Measurements from ENCODE around the gene ATP1A1.

Gene ATP1A1

GRCh38 chr1:116446686-116447085 is 73.6 kb downstream of the ATP1A1 start:
- TF ChIP-seq CTCF (conservative IDR thresholded peaks at IDR 0.05; ENCODE audit: control insufficient read depth, insufficient read depth, low read depth, low read length): no peak
- H3K4me3 ChIP-seq (ENCODE audit: control insufficient read depth, low read depth, low read length): no peak overlapping the region
- no peak for DNase-seq (ENCODE audit: low read depth)

DNA sequence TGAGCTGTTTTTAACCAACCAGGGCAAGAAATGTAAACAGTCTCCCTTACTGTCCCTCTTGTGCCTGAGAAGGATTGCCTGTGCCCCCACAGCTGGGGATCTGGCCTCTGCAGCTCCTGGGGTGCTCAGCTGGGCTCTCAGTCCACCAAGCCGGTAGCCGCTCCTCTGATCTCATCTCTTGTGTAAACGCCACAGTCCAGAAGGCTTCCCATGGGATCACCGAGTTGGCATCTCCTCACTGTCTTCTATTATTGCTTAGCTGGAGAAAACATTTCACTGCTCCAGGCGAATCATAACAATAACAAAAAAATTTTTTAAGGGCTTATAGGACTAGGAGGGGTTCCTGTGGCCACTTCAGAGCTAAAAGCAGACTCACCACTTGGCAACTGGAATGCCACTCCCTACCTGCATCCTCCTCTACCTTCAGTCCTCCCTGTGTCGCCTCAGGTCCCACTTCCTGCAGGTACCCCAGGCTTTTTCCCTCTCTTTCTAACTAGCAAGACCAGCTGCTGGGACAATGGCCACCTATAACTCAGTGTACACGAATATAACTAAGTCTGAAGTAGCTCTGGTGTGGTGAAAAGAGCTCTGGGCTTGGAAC is 75.8 kb downstream of the ATP1A1 start:
- no peak overlapping the region for H3K4me3 ChIP-seq (ENCODE audit: control insufficient read depth, low read depth, low read length)
- no peak for TF ChIP-seq CTCF (conservative IDR thresholded peaks at IDR 0.05; ENCODE audit: control insufficient read depth, insufficient read depth, low read depth, low read length)
- DNase-seq (ENCODE audit: low read depth): peak; percentile 58

- TF ChIP-seq CTCF (conservative IDR thresholded peaks at IDR 0.05; ENCODE audit: control insufficient read depth, insufficient read depth, low read depth, low read length): no peak
- no peak for DNase-seq (ENCODE audit: low read depth)
- H3K4me3 ChIP-seq (ENCODE audit: control insufficient read depth, low read depth, low read length): no peak overlapping the region
Observed at GRCh38 chr1:116449578-116449977, 76.5 kb downstream of the ATP1A1 start.

- no peak for DNase-seq (ENCODE audit: low read depth)
- no peak overlapping the region for H3K4me3 ChIP-seq (ENCODE audit: control insufficient read depth, low read depth, low read length)
- TF ChIP-seq CTCF (conservative IDR thresholded peaks at IDR 0.05; ENCODE audit: control insufficient read depth, insufficient read depth, low read depth, low read length): no peak
Observed at GRCh38 chr1:116451702-116452101, 78.7 kb downstream of the ATP1A1 start.

DNA sequence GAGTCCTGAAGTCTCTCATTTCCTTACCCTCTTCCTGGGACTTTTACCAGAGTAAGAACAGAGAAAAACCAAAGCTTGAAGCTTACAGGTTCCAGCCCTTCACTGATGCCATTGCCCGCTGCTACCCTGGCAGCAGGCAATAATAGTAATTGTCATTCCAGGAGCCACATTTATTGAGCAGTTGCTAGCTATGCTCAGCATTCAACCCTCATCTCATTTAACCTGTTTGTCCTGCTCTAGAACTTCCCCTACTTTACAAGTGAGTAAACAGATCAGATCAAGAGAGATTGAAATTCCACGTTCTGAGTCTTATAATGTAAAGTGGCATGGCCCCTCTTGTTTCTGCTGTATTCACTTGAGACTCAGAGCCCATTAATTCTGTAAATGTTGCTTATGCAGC is 80.4 kb downstream of the ATP1A1 start:
- no peak for TF ChIP-seq CTCF (conservative IDR thresholded peaks at IDR 0.05; ENCODE audit: control insufficient read depth, insufficient read depth, low read depth, low read length)
- H3K4me3 ChIP-seq (ENCODE audit: control insufficient read depth, low read depth, low read length): no peak overlapping the region
- no peak for DNase-seq (ENCODE audit: low read depth)

- DNase-seq (ENCODE audit: low read depth): no peak
- no peak overlapping the region for H3K4me3 ChIP-seq (ENCODE audit: control insufficient read depth, low read depth, low read length)
- no peak for TF ChIP-seq CTCF (conservative IDR thresholded peaks at IDR 0.05; ENCODE audit: control insufficient read depth, insufficient read depth, low read depth, low read length)
Observed at GRCh38 chr1:116453906-116454305, 80.9 kb downstream of the ATP1A1 start.
